ENCODE measurements around the gene POP4.

DNA sequence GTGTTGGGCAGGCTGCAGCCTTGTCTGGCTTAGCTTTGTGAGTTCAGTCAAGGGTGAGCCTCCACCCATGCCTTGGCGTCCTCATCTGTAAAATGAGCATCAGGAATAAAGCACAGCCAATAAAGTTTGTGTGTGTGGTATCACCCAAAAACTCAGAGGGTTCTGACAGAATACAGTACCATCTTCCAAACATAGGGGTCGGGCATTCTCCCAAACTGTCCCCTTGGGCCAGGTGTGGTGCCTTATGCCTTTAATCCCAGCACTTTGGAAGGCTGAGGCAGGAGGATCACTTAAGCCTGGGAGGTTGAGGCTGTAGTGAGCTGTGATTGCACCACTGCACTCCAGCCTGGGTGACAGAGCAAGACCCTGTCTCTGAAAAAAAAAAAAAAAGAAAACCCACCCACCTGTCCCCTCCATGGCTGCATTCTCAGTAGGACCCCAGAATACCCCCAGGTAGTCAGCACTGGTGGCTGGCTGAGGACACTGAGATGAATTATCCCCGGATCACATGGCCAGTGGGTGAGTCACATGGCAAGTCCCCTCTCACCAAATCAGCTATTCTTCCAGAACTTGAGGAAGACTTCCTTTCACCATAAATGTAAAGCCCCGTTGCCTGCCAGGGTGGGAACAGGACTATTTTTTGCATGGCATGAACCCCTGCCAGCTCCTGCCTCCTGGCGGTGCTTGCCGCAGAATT, 18.6 kb downstream of the POP4 start:
- TF ChIP-seq, protein P1, sequence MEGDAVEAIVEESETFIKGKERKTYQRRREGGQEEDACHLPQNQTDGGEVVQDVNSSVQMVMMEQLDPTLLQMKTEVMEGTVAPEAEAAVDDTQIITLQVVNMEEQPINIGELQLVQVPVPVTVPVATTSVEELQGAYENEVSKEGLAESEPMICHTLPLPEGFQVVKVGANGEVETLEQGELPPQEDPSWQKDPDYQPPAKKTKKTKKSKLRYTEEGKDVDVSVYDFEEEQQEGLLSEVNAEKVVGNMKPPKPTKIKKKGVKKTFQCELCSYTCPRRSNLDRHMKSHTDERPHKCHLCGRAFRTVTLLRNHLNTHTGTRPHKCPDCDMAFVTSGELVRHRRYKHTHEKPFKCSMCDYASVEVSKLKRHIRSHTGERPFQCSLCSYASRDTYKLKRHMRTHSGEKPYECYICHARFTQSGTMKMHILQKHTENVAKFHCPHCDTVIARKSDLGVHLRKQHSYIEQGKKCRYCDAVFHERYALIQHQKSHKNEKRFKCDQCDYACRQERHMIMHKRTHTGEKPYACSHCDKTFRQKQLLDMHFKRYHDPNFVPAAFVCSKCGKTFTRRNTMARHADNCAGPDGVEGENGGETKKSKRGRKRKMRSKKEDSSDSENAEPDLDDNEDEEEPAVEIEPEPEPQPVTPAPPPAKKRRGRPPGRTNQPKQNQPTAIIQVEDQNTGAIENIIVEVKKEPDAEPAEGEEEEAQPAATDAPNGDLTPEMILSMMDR (IDR thresholded peaks at IDR 0.05) = no peak
- TF ChIP-seq POLR2A (IDR thresholded peaks at IDR 0.05) = no peak
